Ishikawa (cell line): Measurements from ENCODE around the gene CNKSR2.

ENCODE experiments used
- CEBPB ChIP-seq: IDR thresholded peaks from 2 replicates; pipeline ENCODE4 v1.6.1; 2012
- CREB1 ChIP-seq: IDR thresholded peaks from 2 replicates; pipeline ENCODE4 v1.6.1; 2012; ENCODE audit warnings: low read depth
- EGR1 ChIP-seq: IDR thresholded peaks from 2 replicates; pipeline ENCODE4 v1.6.1; 2012
- EP300 ChIP-seq: IDR thresholded peaks from 2 replicates; pipeline ENCODE4 v1.6.1; 2012; ENCODE audit warnings: borderline replicate concordance
- FOXM1 ChIP-seq: IDR thresholded peaks from 2 replicates; pipeline ENCODE4 v1.6.1; 2012; ENCODE audit warnings: low read depth, borderline replicate concordance
- NFIC ChIP-seq: IDR thresholded peaks from 2 replicates; pipeline ENCODE4 v1.6.1; 2012
- TAF1 ChIP-seq: IDR thresholded peaks from 2 replicates; pipeline ENCODE4 v1.6.1; 2012; ENCODE audit warnings: low read depth, mild to moderate bottlenecking
- TEAD4 ChIP-seq: IDR thresholded peaks from 2 replicates; pipeline ENCODE4 v1.6.1; 2012
- YY1 ChIP-seq: IDR thresholded peaks from 2 replicates; pipeline ENCODE4 v1.6.1; 2012; ENCODE audit warnings: low read depth
- TF ChIP-seq, protein P1 (sequence below): IDR thresholded peaks from 2 replicates; pipeline ENCODE4 v1.6.1; 2012; ENCODE audit warnings: low read depth, mild to moderate bottlenecking
- TF ChIP-seq, protein P2 (sequence below): IDR thresholded peaks from 2 replicates; pipeline ENCODE4 v1.6.1; 2012

DNA sequence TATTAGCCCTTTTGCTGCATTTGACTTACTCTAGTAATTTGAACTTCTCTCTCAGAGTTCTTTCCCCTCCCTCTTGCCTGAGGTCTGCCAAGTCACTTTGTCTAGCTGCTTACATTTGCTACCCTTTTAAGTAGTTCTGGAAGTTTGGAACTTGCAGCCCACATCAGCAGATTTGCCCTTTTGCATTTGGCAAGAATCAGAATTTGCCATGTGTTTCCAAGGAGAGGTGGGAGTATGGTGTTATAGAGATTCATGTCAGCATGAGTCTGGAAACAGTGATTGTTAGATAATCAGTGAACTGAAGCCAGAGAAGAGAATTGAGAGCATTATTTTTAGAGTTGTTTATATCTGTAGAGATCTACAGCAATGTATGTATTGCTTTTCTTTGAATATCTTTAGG, 231.8 kb downstream of the CNKSR2 start:
- TF ChIP-seq CEBPB (no peak), TAF1 (no peak), EP300 (no peak), NFIC (no peak), CREB1 (no peak), YY1 (no peak), FOXM1 (no peak), EGR1 (no peak), TEAD4 (no peak)
- TF ChIP-seq, protein P1, sequence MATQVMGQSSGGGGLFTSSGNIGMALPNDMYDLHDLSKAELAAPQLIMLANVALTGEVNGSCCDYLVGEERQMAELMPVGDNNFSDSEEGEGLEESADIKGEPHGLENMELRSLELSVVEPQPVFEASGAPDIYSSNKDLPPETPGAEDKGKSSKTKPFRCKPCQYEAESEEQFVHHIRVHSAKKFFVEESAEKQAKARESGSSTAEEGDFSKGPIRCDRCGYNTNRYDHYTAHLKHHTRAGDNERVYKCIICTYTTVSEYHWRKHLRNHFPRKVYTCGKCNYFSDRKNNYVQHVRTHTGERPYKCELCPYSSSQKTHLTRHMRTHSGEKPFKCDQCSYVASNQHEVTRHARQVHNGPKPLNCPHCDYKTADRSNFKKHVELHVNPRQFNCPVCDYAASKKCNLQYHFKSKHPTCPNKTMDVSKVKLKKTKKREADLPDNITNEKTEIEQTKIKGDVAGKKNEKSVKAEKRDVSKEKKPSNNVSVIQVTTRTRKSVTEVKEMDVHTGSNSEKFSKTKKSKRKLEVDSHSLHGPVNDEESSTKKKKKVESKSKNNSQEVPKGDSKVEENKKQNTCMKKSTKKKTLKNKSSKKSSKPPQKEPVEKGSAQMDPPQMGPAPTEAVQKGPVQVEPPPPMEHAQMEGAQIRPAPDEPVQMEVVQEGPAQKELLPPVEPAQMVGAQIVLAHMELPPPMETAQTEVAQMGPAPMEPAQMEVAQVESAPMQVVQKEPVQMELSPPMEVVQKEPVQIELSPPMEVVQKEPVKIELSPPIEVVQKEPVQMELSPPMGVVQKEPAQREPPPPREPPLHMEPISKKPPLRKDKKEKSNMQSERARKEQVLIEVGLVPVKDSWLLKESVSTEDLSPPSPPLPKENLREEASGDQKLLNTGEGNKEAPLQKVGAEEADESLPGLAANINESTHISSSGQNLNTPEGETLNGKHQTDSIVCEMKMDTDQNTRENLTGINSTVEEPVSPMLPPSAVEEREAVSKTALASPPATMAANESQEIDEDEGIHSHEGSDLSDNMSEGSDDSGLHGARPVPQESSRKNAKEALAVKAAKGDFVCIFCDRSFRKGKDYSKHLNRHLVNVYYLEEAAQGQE = no peak
- TF ChIP-seq, protein P2, sequence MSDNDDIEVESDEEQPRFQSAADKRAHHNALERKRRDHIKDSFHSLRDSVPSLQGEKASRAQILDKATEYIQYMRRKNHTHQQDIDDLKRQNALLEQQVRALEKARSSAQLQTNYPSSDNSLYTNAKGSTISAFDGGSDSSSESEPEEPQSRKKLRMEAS = no peak
